ENCODE results near the gene TULP1. TPM values are rescaled to one million over a fixed set of nuclear protein-coding genes. Genes with fewer than 3 reads are reported as not detected.
A peak's percentile ranks its signal among the peaks of the same experiment; 100 is the strongest.

TULP1 gene
- total RNA-seq, 1 donor from 2014 or later, result not detected

DNA sequence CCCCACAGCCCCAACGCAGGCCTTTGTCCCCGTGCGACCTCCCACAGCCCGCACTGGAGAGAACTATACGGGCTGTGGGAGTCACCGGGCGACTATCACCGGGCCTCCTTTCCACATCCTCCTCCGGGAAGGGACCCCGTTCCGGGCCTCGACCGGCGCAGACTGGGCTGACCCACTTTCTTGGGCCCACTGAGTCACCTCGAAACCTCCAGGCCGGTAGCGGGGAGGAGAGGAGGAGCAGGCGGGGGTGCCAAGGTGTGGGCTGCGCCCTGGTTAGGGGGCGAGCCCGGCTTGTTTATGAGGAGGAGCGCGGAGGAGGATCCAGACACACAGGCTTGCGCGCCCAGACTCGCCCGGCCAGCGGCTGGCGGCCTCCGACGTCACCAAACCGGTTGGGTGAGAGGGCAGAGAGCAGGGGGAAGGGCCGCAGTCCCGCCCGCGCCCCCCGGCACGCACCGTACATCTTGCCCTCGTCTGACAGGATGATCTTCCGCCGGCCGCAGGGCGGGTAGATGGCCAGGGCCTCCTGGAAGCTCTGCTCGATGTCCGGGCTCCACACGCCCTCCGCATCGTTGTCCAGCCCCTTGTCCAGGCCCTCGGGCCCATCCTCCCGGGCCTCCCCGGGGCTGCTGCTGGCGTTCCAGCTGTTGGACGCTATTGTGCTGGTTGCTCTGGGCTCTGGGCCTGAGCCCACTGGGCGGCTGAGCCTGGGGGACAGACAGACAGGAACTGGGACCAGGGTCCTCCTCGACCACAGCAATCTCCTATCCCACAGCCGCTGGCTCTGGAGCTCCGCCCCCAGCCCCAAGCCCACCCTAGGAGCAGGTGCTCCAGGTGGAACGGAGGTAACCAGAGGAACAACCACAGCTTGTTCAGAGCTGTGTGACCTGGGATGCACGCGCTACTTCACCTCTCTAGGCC is 26.4 kb downstream of the TULP1 start:
- peaks cover 11% of the 10 kb centered on the region for H3K27me3 Mint-ChIP-seq (ENCODE audit: unreplicated experiment)
- H3K4me3 Mint-ChIP-seq (ENCODE audit: unreplicated experiment), result peak overlapping the region; percentile 78
- H3K36me3 Mint-ChIP-seq (ENCODE audit: low read depth, unreplicated experiment), result peaks cover 3% of the 10 kb centered on the region
- H3K4me1 Mint-ChIP-seq (ENCODE audit: unreplicated experiment), result peaks cover 23% of the 10 kb centered on the region
- DNase-seq (ENCODE audit: low spot score), result no peak
- H3K27ac Mint-ChIP-seq (ENCODE audit: unreplicated experiment), result peak overlapping the region; percentile 32
- TF ChIP-seq CTCF (IDR thresholded peaks at IDR 0.05; ENCODE audit: unreplicated experiment), result no peak
- no peaks in the 10 kb centered on the region for H3K9me3 Mint-ChIP-seq (ENCODE audit: unreplicated experiment)

DNA sequence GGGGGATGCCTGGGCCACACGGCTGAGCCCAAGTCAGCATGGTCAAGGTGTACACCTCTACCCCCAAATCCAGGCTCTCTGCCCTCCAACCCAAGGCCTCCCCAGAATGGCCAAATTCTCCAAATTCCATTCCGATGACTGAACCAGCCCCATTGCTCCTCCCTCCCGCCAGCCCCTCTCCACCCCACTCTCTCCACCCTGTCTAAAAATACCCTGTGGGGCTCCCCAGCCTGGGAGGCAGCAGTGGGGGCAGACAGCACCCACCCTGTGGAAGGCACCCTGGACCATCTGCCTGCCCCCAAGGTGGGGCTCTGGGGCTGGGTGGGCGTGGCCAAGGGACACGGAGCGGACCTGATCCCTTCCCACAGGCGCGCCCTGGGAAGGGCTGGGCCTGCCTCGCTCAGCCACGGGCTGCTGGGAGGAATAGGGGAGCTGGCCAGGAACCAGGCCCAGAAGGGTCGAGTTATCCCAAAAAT is 27.3 kb downstream of the TULP1 start:
- no peaks in the 10 kb centered on the region for H3K9me3 Mint-ChIP-seq (ENCODE audit: unreplicated experiment)
- H3K4me1 Mint-ChIP-seq (ENCODE audit: unreplicated experiment), result peaks cover 18% of the 10 kb centered on the region
- no peak for TF ChIP-seq CTCF (IDR thresholded peaks at IDR 0.05; ENCODE audit: unreplicated experiment)
- peaks cover 3% of the 10 kb centered on the region for H3K36me3 Mint-ChIP-seq (ENCODE audit: low read depth, unreplicated experiment)
- H3K27ac Mint-ChIP-seq (ENCODE audit: unreplicated experiment), result no peak overlapping the region
- DNase-seq (ENCODE audit: low spot score), result no peak
- H3K27me3 Mint-ChIP-seq (ENCODE audit: unreplicated experiment), result peaks cover 7% of the 10 kb centered on the region
- H3K4me3 Mint-ChIP-seq (ENCODE audit: unreplicated experiment), result no peak overlapping the region

DNA sequence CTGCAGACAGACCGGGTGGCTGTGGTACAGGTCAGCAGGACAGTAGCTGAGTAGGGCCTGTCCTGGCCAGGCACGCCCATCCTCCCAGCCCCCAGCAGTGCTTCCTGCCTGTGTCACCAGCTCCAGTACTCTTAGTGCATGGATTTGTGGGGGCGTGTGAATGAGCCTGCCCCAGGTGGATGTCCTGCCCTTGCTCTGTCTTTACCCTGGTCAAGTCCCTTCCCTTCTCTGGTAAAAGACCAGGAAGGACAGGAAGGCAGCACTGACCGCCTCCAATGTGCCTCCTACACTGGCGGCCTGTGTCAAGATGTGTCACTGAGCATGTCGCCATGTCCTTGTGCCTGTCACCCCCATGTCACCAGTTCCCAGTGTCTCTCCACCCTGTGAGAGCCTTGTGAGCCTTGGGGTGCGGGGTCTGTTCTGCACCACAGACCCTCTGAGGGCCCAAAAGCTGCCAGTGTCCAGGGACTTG is 27.7 kb downstream of the TULP1 start:
- no peak for DNase-seq (ENCODE audit: low spot score)
- H3K4me1 Mint-ChIP-seq (ENCODE audit: unreplicated experiment), result peaks cover 16% of the 10 kb centered on the region
- peaks cover 3% of the 10 kb centered on the region for H3K36me3 Mint-ChIP-seq (ENCODE audit: low read depth, unreplicated experiment)
- H3K27me3 Mint-ChIP-seq (ENCODE audit: unreplicated experiment), result peaks cover 4% of the 10 kb centered on the region
- TF ChIP-seq CTCF (IDR thresholded peaks at IDR 0.05; ENCODE audit: unreplicated experiment), result no peak
- H3K4me3 Mint-ChIP-seq (ENCODE audit: unreplicated experiment), result no peak overlapping the region
- H3K9me3 Mint-ChIP-seq (ENCODE audit: unreplicated experiment), result no peaks in the 10 kb centered on the region
- H3K27ac Mint-ChIP-seq (ENCODE audit: unreplicated experiment), result no peak overlapping the region

- Mint-ChIP-seq H3K27me3 (ENCODE audit: unreplicated experiment) (peaks cover 5% of the 10 kb centered on the region), H3K27ac (ENCODE audit: unreplicated experiment) (no peak overlapping the region), H3K36me3 (ENCODE audit: low read depth, unreplicated experiment) (peaks cover 3% of the 10 kb centered on the region), H3K4me1 (ENCODE audit: unreplicated experiment) (peaks cover 16% of the 10 kb centered on the region), H3K9me3 (ENCODE audit: unreplicated experiment) (no peaks in the 10 kb centered on the region), H3K4me3 (ENCODE audit: unreplicated experiment) (no peak overlapping the region)
- DNase-seq (ENCODE audit: low spot score), result no peak
- no peak for TF ChIP-seq CTCF (IDR thresholded peaks at IDR 0.05; ENCODE audit: unreplicated experiment)
Observed at GRCh38 chr6:35483893-35484645, 28.6 kb downstream of the TULP1 start.
